ENCODE data around the gene TIMP1. TPM values are rescaled to one million over a fixed set of nuclear protein-coding genes. Genes with fewer than 3 reads are reported as not detected.

The TIMP1 gene
- total RNA-seq, 1 experiment from 2014 or later = 35.4 TPM

- TF ChIP-seq TP53 (CRISPR knock-in tag; IDR thresholded peaks at IDR 0.05) (no peak), ATF3 (CRISPR knock-in tag; conservative IDR thresholded peaks at IDR 0.05) (no peak)
Observed at GRCh38 chrX:47583240-47583861, 1.1 kb downstream of the TIMP1 start (continued).

- ATAC-seq (no peak), DNase-seq (ENCODE audit: low spot score) (no peak)
- CTCF ChIA-PET = interaction anchor here (1.0 to 1.5 kb wide), 3 partner anchors 11 to 44 kb away, joined by 3 to 4 read pairs (median 4); no protein-coding TSS in a partner anchor
- Mint-ChIP-seq H3K9me3 (no peaks in the 10 kb centered on the region), H3K27ac (no peak overlapping the region), H3K27me3 (ENCODE audit: low read depth) (no peaks in the 10 kb centered on the region; the same call in 1 of the 2 replicates), H3K36me3 (no peaks in the 10 kb centered on the region), H3K4me1 (peaks cover 26% of the 10 kb centered on the region), H3K4me3 (no peak overlapping the region)
- TF ChIP-seq JAZF1 (CRISPR knock-in tag; IDR thresholded peaks at IDR 0.05) (no peak), ZMAT4 (CRISPR knock-in tag; IDR thresholded peaks at IDR 0.05) (no peak), ESRRA (CRISPR knock-in tag; IDR thresholded peaks at IDR 0.05; ENCODE audit: borderline replicate concordance) (no peak), ZNF263 (CRISPR knock-in tag; IDR thresholded peaks at IDR 0.05; ENCODE audit: low read depth) (no peak), USF2 (CRISPR knock-in tag; IDR thresholded peaks at IDR 0.05) (no peak), ATF1 (CRISPR knock-in tag; IDR thresholded peaks at IDR 0.05) (no peak), ZNF532 (CRISPR knock-in tag; IDR thresholded peaks at IDR 0.05; ENCODE audit: borderline replicate concordance) (no peak), ZNF423 (CRISPR knock-in tag; IDR thresholded peaks at IDR 0.05) (no peak), NR2C2 (CRISPR knock-in tag; IDR thresholded peaks at IDR 0.05) (no peak)
- POLR2A ChIA-PET = no interaction called here
Observed at GRCh38 chrX:47584714-47585113, 2.5 kb downstream of the TIMP1 start.

GRCh38 chrX:47585273-47585672, 3.0 kb downstream of the TIMP1 start:
- Mint-ChIP-seq H3K27ac (no peak overlapping the region), H3K36me3 (no peaks in the 10 kb centered on the region), H3K4me3 (no peak overlapping the region), H3K4me1 (peaks cover 26% of the 10 kb centered on the region), H3K9me3 (no peaks in the 10 kb centered on the region), H3K27me3 (ENCODE audit: low read depth) (no peaks in the 10 kb centered on the region; the same call in 1 of the 2 replicates)
- CTCF ChIA-PET = interaction anchor here (0.8 to 1.5 kb wide), 5 partner anchors 11 to 62 kb away, joined by 3 to 4 read pairs (median 3); no protein-coding TSS in a partner anchor
- TF ChIP-seq MXD4 (CRISPR knock-in tag; IDR thresholded peaks at IDR 0.05; ENCODE audit: borderline replicate concordance) = no peak
- TF ChIP-seq SMAD3 (CRISPR knock-in tag; IDR thresholded peaks at IDR 0.05; ENCODE audit: borderline replicate concordance) = no peak
- TF ChIP-seq ZBTB43 (CRISPR knock-in tag; IDR thresholded peaks at IDR 0.05) = no peak
- no peak for TF ChIP-seq TCF7 (CRISPR knock-in tag; IDR thresholded peaks at IDR 0.05; ENCODE audit: low read depth)
- TF ChIP-seq RELA (CRISPR knock-in tag; IDR thresholded peaks at IDR 0.05; ENCODE audit: borderline replicate concordance) = no peak
- no peak for TF ChIP-seq NFATC4 (CRISPR knock-in tag; IDR thresholded peaks at IDR 0.05)
- DNase-seq (ENCODE audit: low spot score) (peak; percentile 44), ATAC-seq (peak; percentile 45)
- POLR2A ChIA-PET = no interaction called here

Data from WTC11 (cell line).